SJCRH30 (cell line): ENCODE measurements around the gene MRPL49. TPM values are rescaled to one million over a fixed set of nuclear protein-coding genes. Genes with fewer than 3 reads are reported as not detected.

Experiments used
- DNase-seq, 2 experiments: peaks; one replicate each; pipeline ENCODE4 v3.0.0-alpha.2; 2015 to 2020
- H3K27ac ChIP-seq: fragments of 250-450 bp; sonication (Bioruptor Pico); 2 replicates; pipeline ENCODE4 v1.5.1; 2020; ENCODE audit warnings: mild to moderate bottlenecking, moderate library complexity
- H3K27me3 ChIP-seq: fragments of 250-450 bp; sonication (Bioruptor Pico); 2 replicates; pipeline ENCODE4 v1.5.1; 2020; ENCODE audit warnings: mild to moderate bottlenecking, moderate library complexity
- H3K36me3 ChIP-seq: fragments of 250-450 bp; sonication (Bioruptor Pico); 2 replicates; pipeline ENCODE4 v1.5.1; 2020; ENCODE audit warnings: mild to moderate bottlenecking, moderate library complexity
- H3K4me1 ChIP-seq: fragments of 250-450 bp; sonication (Bioruptor Pico); 2 replicates; pipeline ENCODE4 v1.5.1; 2020; ENCODE audit warnings: mild to moderate bottlenecking, moderate library complexity
- H3K4me3 ChIP-seq: fragments of 250-450 bp; sonication (Bioruptor Pico); 2 replicates; pipeline ENCODE4 v1.5.1; 2020; ENCODE audit warnings: mild to moderate bottlenecking, moderate library complexity
- H3K9me3 ChIP-seq: fragments of 250-450 bp; sonication (Bioruptor Pico); replicated peaks from 2 replicates; pipeline ENCODE4 v1.5.1; 2020; ENCODE audit warnings: mild to moderate bottlenecking, moderate library complexity
- total RNA-seq: library from RNA; depleted of rRNA; stranded (reverse); fragments of >200 nt; shearing (Covaris generic); gene quantifications from 2 replicates; pipeline ENCODE4 v1.2.3, GENCODE V29; 2014

Gene MRPL49
- total RNA-seq, 1 experiment from 2014 or later = 51.5 TPM

DNA sequence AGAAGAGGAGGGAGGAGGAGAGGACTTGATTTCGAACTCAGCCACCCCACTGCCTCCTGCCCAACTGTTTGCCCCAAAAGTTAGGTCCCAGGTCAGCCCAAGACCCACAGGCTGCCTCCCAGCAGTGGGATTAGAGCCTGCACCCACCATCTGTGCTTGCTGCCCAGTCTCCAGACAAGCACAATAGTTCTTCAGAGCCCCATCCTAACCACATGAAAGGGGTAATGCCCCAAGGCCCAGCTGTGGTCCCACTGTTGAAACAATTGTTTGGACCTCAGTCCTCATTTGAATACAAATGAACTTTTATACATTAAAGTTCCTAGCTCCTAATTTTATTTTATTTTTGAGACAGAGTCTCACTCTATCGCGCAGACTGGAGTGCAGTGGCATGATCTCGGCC is 31.5 kb upstream of the MRPL49 start:
- Histone ChIP-seq H3K27ac (no peak overlapping the region), H3K9me3 (no peaks in the 10 kb centered on the region), H3K4me3 (no peak overlapping the region), H3K36me3 (no peaks in the 10 kb centered on the region), H3K4me1 (0 out of 2 replicates have a peak, but pooled peaks cover under 1% of the 10 kb centered on the region), H3K27me3 (no peaks in the 10 kb centered on the region)
- DNase-seq = no peak

DNA sequence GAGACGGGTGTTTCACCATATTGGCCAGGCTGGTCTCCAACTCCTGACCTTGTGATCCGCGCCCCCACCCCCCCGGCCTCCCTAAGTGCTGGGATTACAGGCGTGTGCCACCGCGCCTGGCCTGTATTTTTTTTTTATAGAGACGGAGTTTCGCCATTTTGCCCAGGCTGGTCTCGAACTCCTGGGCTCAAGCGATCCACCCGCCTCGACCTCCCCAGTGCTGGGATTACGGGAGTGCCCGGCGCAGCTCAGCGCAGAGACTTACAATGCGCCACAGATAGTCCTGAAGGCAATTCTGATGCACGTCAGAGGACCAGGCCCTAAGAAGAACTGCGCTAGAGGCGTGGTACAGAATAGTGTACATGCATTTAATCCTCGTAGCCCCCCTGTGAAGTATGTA is 26.7 kb upstream of the MRPL49 start:
- Histone ChIP-seq H3K4me1 (peaks cover 2% of the 10 kb centered on the region; the same call in 1 of the 2 replicates), H3K36me3 (no peaks in the 10 kb centered on the region), H3K27me3 (no peaks in the 10 kb centered on the region), H3K9me3 (no peaks in the 10 kb centered on the region), H3K27ac (peak overlapping the region; percentile 80), H3K4me3 (peak overlapping the region; percentile 99)
- DNase-seq = no peak

GRCh38 chr11:65095974-65096806 is 25.9 kb upstream of the MRPL49 start, which contains the start of gene VPS51:
VPS51 (plus strand) TSS chr11:65096214; CDS start chr11:65096251, 37 bp downstream.
- Histone ChIP-seq H3K27ac (peak within 1 kb of the TSS; percentile 80), H3K27me3 (no peaks in the 10 kb centered on the region), H3K9me3 (no peaks in the 10 kb centered on the region), H3K36me3 (no peaks in the 10 kb centered on the region), H3K4me3 (peak within 1 kb of the TSS; percentile 99), H3K4me1 (peaks cover 3% of the 10 kb centered on the region)
- peak; percentile 89 to 93 for DNase-seq

GRCh38 chr11:65096926-65097325 is 25.2 kb upstream of the MRPL49 start:
- no peak for DNase-seq
- no peak overlapping the region for H3K27ac ChIP-seq
- peaks cover 6% of the 10 kb centered on the region for H3K4me1 ChIP-seq
- no peaks in the 10 kb centered on the region for H3K36me3 ChIP-seq
- no peaks in the 10 kb centered on the region for H3K9me3 ChIP-seq
- H3K4me3 ChIP-seq = peak overlapping the region; percentile 99
- H3K27me3 ChIP-seq = no peaks in the 10 kb centered on the region

GRCh38 chr11:65100674-65101350 is 21.3 kb upstream of the MRPL49 start:
- no peak for DNase-seq
- no peak overlapping the region for H3K4me3 ChIP-seq
- H3K36me3 ChIP-seq = no peaks in the 10 kb centered on the region
- H3K27ac ChIP-seq = no peak overlapping the region
- H3K4me1 ChIP-seq = peaks cover 12% of the 10 kb centered on the region
- no peaks in the 10 kb centered on the region for H3K9me3 ChIP-seq
- no peaks in the 10 kb centered on the region for H3K27me3 ChIP-seq

- Histone ChIP-seq H3K27me3 (no peaks in the 10 kb centered on the region), H3K9me3 (no peaks in the 10 kb centered on the region), H3K4me1 (peaks cover 12% of the 10 kb centered on the region; the same call in 1 of the 2 replicates), H3K27ac (peak overlapping the region; percentile 50), H3K4me3 (no peak overlapping the region), H3K36me3 (no peaks in the 10 kb centered on the region)
- peak in 1 of 2 experiments; percentile 50 for DNase-seq
These were observed 19.7 kb upstream of the MRPL49 start for GRCh38 chr11:65102142-65103095.

- H3K9me3 ChIP-seq = no peaks in the 10 kb centered on the region
- no peaks in the 10 kb centered on the region for H3K27me3 ChIP-seq
- DNase-seq = no peak
- H3K36me3 ChIP-seq = no peaks in the 10 kb centered on the region
- no peak overlapping the region for H3K4me3 ChIP-seq
- H3K27ac ChIP-seq = no peak overlapping the region
- H3K4me1 ChIP-seq = peaks cover 12% of the 10 kb centered on the region; the same call in 1 of the 2 replicates
These were observed 18.6 kb upstream of the MRPL49 start for GRCh38 chr11:65103476-65103875.

- no peak overlapping the region for H3K4me3 ChIP-seq
- no peaks in the 10 kb centered on the region for H3K36me3 ChIP-seq
- H3K27me3 ChIP-seq = no peaks in the 10 kb centered on the region
- DNase-seq = no peak
- no peak overlapping the region for H3K27ac ChIP-seq
- peaks cover 12% of the 10 kb centered on the region; the same call in 1 of the 2 replicates for H3K4me1 ChIP-seq
- no peaks in the 10 kb centered on the region for H3K9me3 ChIP-seq
These were observed 17.5 kb upstream of the MRPL49 start for GRCh38 chr11:65104628-65105027.

DNA sequence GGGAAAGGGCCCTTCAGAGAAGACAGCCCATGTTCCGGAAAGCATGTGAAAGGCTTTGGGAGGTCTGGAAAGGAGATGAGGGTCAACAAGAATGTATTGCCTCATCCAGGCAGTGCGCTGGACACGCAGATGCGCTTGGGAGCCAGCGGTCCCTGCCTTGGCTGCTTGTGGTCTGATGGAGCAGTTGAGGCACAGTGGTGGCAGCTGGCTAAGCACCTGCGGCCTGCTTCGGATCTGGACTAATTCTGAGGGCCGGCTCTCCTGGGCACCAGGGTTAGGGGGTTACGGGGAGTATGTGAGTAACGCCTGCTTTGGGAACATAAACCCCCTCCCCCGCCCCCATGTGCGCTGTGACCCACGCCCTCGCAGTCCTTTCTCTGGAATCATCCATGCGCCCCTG is 15.0 kb upstream of the MRPL49 start:
- Histone ChIP-seq H3K4me1 (peaks cover 9% of the 10 kb centered on the region; the same call in 1 of the 2 replicates), H3K36me3 (no peaks in the 10 kb centered on the region), H3K27me3 (no peaks in the 10 kb centered on the region), H3K27ac (no peak overlapping the region), H3K9me3 (no peaks in the 10 kb centered on the region), H3K4me3 (no peak overlapping the region)
- no peak for DNase-seq

GRCh38 chr11:65107751-65108468 is 14.2 kb upstream of the MRPL49 start:
- Histone ChIP-seq H3K9me3 (no peaks in the 10 kb centered on the region), H3K27ac (no peak overlapping the region), H3K4me3 (no peak overlapping the region), H3K4me1 (peaks cover 2% of the 10 kb centered on the region; the same call in 1 of the 2 replicates), H3K27me3 (no peaks in the 10 kb centered on the region), H3K36me3 (no peaks in the 10 kb centered on the region)
- no peak for DNase-seq

DNA sequence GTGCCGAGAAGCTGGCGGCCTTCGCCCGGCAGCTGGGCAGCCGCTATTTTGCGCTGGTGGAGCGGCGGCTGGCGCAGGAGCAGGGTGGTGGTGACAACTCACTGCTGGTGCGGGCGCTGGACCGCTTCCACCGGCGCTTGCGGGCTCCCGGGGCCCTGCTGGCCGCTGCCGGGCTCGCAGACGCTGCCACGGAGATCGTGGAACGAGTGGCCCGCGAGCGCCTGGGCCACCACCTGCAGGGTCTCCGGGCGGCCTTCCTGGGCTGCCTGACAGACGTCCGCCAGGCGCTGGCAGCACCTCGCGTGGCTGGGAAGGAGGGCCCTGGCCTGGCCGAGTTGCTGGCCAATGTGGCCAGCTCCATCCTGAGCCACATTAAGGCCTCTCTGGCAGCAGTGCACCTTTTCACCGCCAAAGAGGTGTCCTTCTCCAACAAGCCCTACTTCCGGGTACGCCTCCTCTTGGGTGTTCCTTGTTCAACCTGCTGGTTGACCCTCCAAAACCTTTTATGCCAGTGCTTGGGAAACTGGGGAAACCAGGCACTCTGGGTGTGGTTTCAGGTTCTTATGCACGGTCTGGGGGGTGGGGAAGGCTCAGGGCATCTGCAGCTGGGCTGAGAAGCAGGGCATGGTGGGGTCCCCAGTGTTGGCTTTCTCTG is 13.5 kb upstream of the MRPL49 start:
- H3K9me3 ChIP-seq = no peaks in the 10 kb centered on the region
- H3K36me3 ChIP-seq = no peaks in the 10 kb centered on the region
- no peak for DNase-seq
- no peak overlapping the region for H3K4me3 ChIP-seq
- H3K27me3 ChIP-seq = no peaks in the 10 kb centered on the region
- no peak overlapping the region for H3K27ac ChIP-seq
- H3K4me1 ChIP-seq = peaks cover 2% of the 10 kb centered on the region; the same call in 1 of the 2 replicates

- Histone ChIP-seq H3K27me3 (no peaks in the 10 kb centered on the region), H3K27ac (no peak overlapping the region), H3K9me3 (no peaks in the 10 kb centered on the region), H3K4me3 (no peak overlapping the region), H3K36me3 (no peaks in the 10 kb centered on the region), H3K4me1 (peaks cover 2% of the 10 kb centered on the region; the same call in 1 of the 2 replicates)
- DNase-seq = no peak
These were observed 12.6 kb upstream of the MRPL49 start for GRCh38 chr11:65109231-65110198.
